Dendritic cell treated with granulocyte-macrophage colony-stimulating factor and Interleukin-4, amounts not matched to agents 40 ng/mL and 50 ng/mL, for 4 days (primary cell): Measurements from ENCODE around the gene PDLIM5.
"Not testable (repeated sequence)": the region's sequence is repeated elsewhere in the genome, so short reads cannot be mapped to it uniquely, and the experiment has no call there.

Experiments
- H3K27ac Mint-ChIP-seq: one replicate; pipeline ENCODE4 v1.8.0; 2022; ENCODE audit warnings: mild to moderate bottlenecking, mixed read lengths
- H3K27me3 Mint-ChIP-seq: one replicate; pipeline ENCODE4 v1.8.0; 2022; ENCODE audit warnings: mild to moderate bottlenecking, mixed read lengths
- H3K36me3 Mint-ChIP-seq: one replicate; pipeline ENCODE4 v1.8.0; 2022; ENCODE audit warnings: low read depth, mixed read lengths
- H3K4me1 Mint-ChIP-seq: one replicate; pipeline ENCODE4 v1.8.0; 2022; ENCODE audit warnings: low read depth, mixed read lengths
- H3K4me3 Mint-ChIP-seq: one replicate; pipeline ENCODE4 v1.8.0; 2022; ENCODE audit warnings: mild to moderate bottlenecking, moderate library complexity, mixed read lengths
- H3K9me3 Mint-ChIP-seq: one replicate; pipeline ENCODE4 v1.8.0; 2022; ENCODE audit warnings: mixed read lengths
- intact Hi-C: fragments of 100-400 bp; cut with micrococcal nuclease; formaldehyde crosslinking; loops from one replicate; pipeline ENCODE4 v1.15.0; 2022

PDLIM5 gene

DNA sequence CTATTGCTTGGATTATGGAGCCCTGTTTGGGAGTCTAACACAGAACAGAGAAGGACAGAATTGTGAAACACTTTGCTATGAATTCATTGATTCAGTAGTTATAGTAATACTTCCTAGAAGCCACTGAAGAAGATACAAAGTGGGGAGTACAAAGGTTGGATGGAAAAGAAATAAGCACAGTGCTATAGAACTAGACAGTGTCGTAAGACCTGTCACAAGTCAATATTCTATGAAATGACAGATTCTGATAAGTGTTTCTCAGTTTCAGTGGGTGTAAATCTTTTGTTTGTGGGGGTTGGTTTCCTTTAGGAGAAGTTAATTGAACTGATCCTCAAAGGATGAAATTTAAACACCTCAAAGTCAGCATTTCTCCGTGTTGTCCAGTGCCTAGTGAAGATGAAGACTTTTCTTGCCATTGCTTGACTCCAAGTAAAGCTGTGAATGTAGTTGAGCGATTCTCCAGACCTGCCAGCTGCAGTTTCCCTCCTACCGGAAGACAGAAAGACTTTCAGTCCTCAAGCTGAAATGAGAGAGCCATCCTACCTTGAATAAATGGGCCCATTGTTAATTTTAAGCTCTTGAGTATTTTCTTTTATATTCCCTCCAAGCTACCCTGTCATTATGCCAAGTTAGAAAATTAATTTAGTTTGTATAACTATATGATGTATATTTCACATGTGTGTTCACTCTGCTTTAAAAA lies 7.9 kb downstream of the PDLIM5 start:
- H3K4me1 Mint-ChIP-seq = peaks cover 50% of the 10 kb centered on the region
- H3K4me3 Mint-ChIP-seq = no peak overlapping the region
- intact Hi-C loops = loop anchor here (5.0 kb wide), 1 partner anchor 33 kb away; no protein-coding TSS in a partner anchor
- no peaks in the 10 kb centered on the region for H3K9me3 Mint-ChIP-seq
- H3K27me3 Mint-ChIP-seq = no peaks in the 10 kb centered on the region
- H3K36me3 Mint-ChIP-seq = peaks cover 37% of the 10 kb centered on the region
- no peak overlapping the region for H3K27ac Mint-ChIP-seq

- no peaks in the 10 kb centered on the region for H3K27me3 Mint-ChIP-seq
- H3K4me3 Mint-ChIP-seq = no peak overlapping the region
- H3K36me3 Mint-ChIP-seq = peaks cover 23% of the 10 kb centered on the region
- H3K9me3 Mint-ChIP-seq = no peaks in the 10 kb centered on the region
- no peak overlapping the region for H3K27ac Mint-ChIP-seq
- intact Hi-C loops = no loop called here
- peaks cover 46% of the 10 kb centered on the region for H3K4me1 Mint-ChIP-seq
These were observed 9.8 kb downstream of the PDLIM5 start for GRCh38 chr4:94461506-94461905.

DNA sequence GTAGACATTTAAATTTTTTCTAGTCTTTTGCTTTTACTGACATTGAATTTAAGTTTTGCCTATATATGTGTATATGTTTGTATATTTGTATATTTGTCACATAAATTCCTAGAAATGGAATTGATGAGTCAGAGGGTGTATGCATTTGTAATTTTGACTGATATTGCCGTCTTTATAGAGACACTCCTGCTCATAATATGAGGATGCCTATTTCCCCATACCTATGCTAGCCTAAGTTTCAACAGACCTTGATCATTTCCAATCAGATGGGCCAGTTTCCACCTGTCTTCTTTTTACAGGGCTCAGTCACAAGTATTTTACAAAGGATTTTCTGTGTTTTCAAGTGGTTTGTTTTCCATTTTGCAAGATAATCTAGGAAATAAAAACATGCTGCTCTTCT lies 10.8 kb downstream of the PDLIM5 start:
- H3K27ac Mint-ChIP-seq = no peak overlapping the region
- intact Hi-C loops = no loop called here
- H3K4me1 Mint-ChIP-seq = peaks cover 46% of the 10 kb centered on the region
- H3K27me3 Mint-ChIP-seq = no peaks in the 10 kb centered on the region
- no peak overlapping the region for H3K4me3 Mint-ChIP-seq
- H3K36me3 Mint-ChIP-seq = peaks cover 22% of the 10 kb centered on the region
- H3K9me3 Mint-ChIP-seq = no peaks in the 10 kb centered on the region

- Mint-ChIP-seq H3K27me3 (no peaks in the 10 kb centered on the region), H3K36me3 (peaks cover 22% of the 10 kb centered on the region), H3K27ac (no peak overlapping the region), H3K4me1 (peaks cover 45% of the 10 kb centered on the region), H3K9me3 (no peaks in the 10 kb centered on the region), H3K4me3 (no peak overlapping the region)
- intact Hi-C loops = no loop called here
These were observed 12.0 kb downstream of the PDLIM5 start for GRCh38 chr4:94463771-94464170.

DNA sequence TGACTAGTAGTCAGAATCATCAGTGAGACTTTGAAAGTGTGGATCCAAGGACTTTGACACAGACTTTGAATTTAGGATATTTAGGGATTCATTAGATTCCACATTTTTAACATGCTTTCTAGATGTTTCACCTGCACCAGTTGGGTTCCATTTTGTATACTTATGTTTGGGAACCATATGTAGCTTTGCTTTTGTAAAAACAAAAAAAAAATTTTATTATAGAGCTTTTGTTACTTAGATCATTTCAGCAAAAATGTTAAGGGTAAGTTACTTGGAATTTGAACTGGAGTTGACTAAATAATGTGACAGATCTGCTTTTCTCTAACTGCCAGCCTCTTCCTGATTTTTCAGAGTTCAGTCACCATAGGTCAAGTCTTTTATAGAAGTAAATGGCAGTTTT lies 14.6 kb downstream of the PDLIM5 start:
- Mint-ChIP-seq H3K36me3 (peaks cover 10% of the 10 kb centered on the region), H3K9me3 (no peaks in the 10 kb centered on the region), H3K4me3 (no peak overlapping the region), H3K27ac (no peak overlapping the region), H3K27me3 (no peaks in the 10 kb centered on the region), H3K4me1 (peaks cover 42% of the 10 kb centered on the region)
- intact Hi-C loops = no loop called here

DNA sequence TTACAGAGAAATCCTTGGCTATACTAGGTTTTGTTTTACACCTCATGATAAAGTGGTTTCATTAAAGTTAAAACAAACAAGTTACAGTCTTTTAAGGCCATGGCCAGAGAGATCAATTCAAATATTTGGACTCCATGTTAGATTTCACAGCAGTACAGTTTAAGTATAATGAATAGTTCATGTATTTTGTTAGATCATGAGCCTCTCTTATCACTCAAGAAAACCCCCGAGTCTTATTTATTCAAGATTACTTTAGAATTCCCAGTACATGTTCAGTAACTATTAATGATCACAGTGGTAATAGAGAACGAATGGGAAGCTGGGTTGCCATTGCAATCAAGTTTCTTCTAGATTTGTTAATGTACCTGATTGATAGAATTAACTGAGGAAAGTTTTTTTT lies 15.2 kb downstream of the PDLIM5 start:
- Mint-ChIP-seq H3K4me3 (no peak overlapping the region), H3K4me1 (peaks cover 37% of the 10 kb centered on the region)
- intact Hi-C loops = no loop called here

DNA sequence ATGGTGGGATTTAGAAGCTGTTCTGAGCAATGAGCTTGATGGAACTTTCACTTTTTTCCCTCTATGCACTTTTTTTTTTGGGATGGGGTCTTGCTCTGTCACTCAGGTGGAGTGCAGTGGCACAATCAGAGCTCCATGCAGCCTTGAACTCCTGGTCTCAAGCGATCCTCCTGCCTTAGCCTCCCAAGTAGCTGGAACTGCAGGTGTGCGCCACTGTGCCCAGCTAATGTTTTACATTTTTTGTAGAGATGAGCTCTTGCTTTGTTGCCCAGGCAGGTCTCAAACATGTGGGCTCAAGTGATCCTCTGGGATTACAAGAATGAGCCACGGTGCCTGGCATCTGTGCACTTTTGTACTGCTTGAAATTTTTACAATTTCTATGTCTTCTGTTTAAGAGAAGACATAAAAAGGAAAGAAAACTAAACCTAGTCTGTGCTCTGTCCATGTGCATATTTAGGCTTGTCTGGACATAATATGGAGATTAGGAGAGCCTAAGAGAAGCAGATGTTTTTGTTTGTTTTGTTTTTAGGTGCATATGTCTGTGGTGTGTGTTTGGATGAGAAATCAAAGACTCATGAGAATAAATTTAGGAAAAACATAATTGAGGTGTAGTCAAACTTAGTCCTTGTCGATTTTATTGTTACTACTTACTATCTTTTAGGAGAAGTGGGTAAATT lies 16.5 kb downstream of the PDLIM5 start:
- intact Hi-C loops = no loop called here
- H3K4me1 Mint-ChIP-seq = peaks cover 25% of the 10 kb centered on the region
- H3K27ac Mint-ChIP-seq = no peak overlapping the region
- no peak overlapping the region for H3K4me3 Mint-ChIP-seq
- H3K9me3 Mint-ChIP-seq = no peaks in the 10 kb centered on the region
- no peaks in the 10 kb centered on the region for H3K27me3 Mint-ChIP-seq
- H3K36me3 Mint-ChIP-seq = no peaks in the 10 kb centered on the region

More for the DNA sequence above, 15.2 kb downstream of the PDLIM5 start:
- H3K27me3 Mint-ChIP-seq = no peaks in the 10 kb centered on the region
- H3K27ac Mint-ChIP-seq = no peak overlapping the region
- H3K9me3 Mint-ChIP-seq = no peaks in the 10 kb centered on the region
- H3K36me3 Mint-ChIP-seq = peaks cover 5% of the 10 kb centered on the region

DNA sequence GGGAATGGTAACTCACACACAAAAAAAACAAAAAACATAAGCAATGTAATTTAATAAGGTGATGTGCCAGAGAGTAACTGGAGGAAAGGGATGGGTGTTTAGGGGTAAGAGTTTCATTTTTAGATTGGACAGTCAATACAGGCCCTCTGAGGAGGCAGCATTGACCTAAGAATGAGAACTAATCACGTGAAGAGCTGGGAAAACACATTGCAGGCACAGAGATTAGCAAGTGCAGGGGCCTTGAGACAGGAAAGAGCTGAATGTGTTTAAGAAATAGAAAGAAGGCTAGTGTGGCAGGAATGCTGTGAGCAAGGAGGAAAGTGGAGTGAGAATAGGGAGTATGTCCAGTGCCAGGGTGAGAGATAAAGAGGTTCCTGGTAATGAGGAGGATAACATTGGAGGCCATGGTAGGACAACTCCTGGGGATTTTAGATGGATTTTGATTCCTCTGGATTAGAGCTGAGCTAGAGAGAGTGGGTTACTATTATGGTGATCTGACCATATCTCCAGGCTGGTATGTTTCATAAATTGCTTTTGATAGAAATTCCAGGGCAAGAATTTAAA lies 17.6 kb downstream of the PDLIM5 start:
- H3K4me3 Mint-ChIP-seq = no peak overlapping the region
- no peaks in the 10 kb centered on the region for H3K36me3 Mint-ChIP-seq
- H3K9me3 Mint-ChIP-seq = no peaks in the 10 kb centered on the region
- H3K4me1 Mint-ChIP-seq = peaks cover 16% of the 10 kb centered on the region
- no peaks in the 10 kb centered on the region for H3K27me3 Mint-ChIP-seq
- H3K27ac Mint-ChIP-seq = no peak overlapping the region
- intact Hi-C loops = no loop called here

DNA sequence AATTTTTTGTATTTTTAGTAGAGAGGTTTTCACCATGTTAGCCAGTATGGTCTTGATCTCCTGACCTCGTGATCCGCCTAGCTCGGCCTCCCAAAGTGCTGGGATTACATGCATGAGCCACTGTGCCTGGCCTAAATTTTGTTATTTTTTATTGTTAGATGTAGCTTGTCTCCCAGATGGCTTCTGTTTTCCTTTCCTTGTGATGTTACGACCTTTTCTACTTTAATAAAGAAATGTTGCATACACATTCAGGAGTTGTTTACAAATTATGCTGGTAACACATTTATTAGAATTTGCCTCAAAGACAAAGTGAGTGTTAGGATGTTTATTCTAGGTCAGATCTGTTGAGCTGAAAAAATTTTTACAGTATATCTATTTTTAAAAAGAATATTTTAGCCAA lies 18.4 kb downstream of the PDLIM5 start:
- intact Hi-C loops = no loop called here
- H3K36me3 Mint-ChIP-seq = no peaks in the 10 kb centered on the region
- peaks cover 16% of the 10 kb centered on the region for H3K4me1 Mint-ChIP-seq
- H3K9me3 Mint-ChIP-seq = no peaks in the 10 kb centered on the region
- no peak overlapping the region for H3K27ac Mint-ChIP-seq
- H3K27me3 Mint-ChIP-seq = no peaks in the 10 kb centered on the region
- H3K4me3 Mint-ChIP-seq = no peak overlapping the region

DNA sequence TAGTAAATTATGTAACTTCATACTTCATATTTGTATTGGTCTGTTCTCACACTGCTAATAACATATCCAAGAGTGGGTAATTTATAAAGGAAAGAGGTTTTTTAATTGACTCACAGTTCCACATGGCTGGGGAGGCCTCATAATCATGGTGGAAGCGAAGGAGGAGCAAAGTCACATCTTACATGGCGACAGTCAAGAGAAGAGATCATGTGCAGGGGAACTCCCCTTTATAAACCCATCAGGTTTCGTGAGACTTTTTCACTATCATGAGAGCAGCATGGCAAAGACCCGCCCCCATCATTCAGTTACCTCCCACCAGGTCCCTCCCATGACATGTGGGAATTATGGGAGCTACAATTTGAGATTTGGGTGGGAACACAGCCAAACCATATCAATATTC lies 19.0 kb downstream of the PDLIM5 start:
- H3K9me3 Mint-ChIP-seq, H3K36me3 Mint-ChIP-seq, intact Hi-C loops, H3K27me3 Mint-ChIP-seq, H3K4me3 Mint-ChIP-seq, H3K27ac Mint-ChIP-seq: not testable (repeated sequence)
- peaks cover 13% of the 10 kb centered on the region for H3K4me1 Mint-ChIP-seq

GRCh38 chr4:94472056-94472826 lies 20.5 kb downstream of the PDLIM5 start:
- peaks cover 19% of the 10 kb centered on the region for H3K4me1 Mint-ChIP-seq
- H3K4me3 Mint-ChIP-seq = no peak overlapping the region
- intact Hi-C loops = no loop called here
- no peak overlapping the region for H3K27ac Mint-ChIP-seq
- no peaks in the 10 kb centered on the region for H3K27me3 Mint-ChIP-seq
- H3K36me3 Mint-ChIP-seq = no peaks in the 10 kb centered on the region
- H3K9me3 Mint-ChIP-seq = no peaks in the 10 kb centered on the region

DNA sequence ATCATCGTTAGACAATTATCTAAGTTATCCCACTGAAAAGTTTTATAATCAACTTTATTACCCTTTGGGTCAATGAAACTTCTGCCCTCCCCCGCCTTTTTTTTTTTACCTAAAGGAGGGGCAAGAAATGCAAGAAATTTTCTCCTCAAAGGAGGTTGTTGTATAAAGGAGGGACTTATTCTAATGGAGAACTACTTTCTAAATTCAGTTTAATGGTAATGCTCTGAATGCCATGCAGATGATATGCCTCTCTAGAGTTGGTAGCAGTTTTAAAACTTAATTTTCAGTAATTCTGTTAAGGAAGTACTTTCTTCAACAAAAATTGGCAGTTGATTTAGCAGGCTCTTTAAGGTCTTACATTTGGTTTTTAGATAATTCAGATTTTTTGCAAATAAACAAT lies 23.3 kb downstream of the PDLIM5 start:
- H3K4me3 Mint-ChIP-seq = no peak overlapping the region
- H3K9me3 Mint-ChIP-seq = no peaks in the 10 kb centered on the region
- intact Hi-C loops = no loop called here
- no peak overlapping the region for H3K27ac Mint-ChIP-seq
- peaks cover 14% of the 10 kb centered on the region for H3K4me1 Mint-ChIP-seq
- no peaks in the 10 kb centered on the region for H3K27me3 Mint-ChIP-seq
- H3K36me3 Mint-ChIP-seq = peaks cover 6% of the 10 kb centered on the region

GRCh38 chr4:94475794-94476193 lies 24.1 kb downstream of the PDLIM5 start:
- no peak overlapping the region for H3K4me3 Mint-ChIP-seq
- H3K27ac Mint-ChIP-seq = no peak overlapping the region
- peaks cover 19% of the 10 kb centered on the region for H3K4me1 Mint-ChIP-seq
- no peaks in the 10 kb centered on the region for H3K27me3 Mint-ChIP-seq
- intact Hi-C loops = no loop called here
- peaks cover 6% of the 10 kb centered on the region for H3K36me3 Mint-ChIP-seq
- no peaks in the 10 kb centered on the region for H3K9me3 Mint-ChIP-seq

DNA sequence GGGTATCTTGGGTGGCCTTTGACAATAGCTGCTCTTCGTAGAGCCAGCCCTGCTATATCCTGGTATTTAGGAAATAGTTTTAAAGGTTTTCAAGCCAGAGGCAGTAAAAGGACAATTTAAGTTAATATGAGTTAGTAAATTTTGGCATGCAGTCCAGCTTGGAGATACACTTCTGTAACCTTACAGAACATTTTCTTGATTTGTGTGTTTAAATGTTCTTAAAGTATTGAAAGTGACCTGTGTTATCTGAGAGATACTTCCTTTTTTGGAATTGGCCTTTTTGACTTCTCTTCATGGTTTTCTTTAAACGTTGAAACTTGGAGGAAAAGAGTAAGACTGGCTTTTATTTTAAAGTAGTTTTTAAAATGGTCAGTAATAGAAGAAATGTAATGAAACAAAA lies 25.5 kb downstream of the PDLIM5 start:
- Mint-ChIP-seq H3K27ac (no peak overlapping the region), H3K4me3 (no peak overlapping the region), H3K27me3 (no peaks in the 10 kb centered on the region), H3K4me1 (peaks cover 19% of the 10 kb centered on the region), H3K9me3 (no peaks in the 10 kb centered on the region), H3K36me3 (peaks cover 6% of the 10 kb centered on the region)
- intact Hi-C loops = no loop called here
